8988T (cell line): ENCODE measurements around the gene ASRGL1.
A peak's percentile ranks its signal among the peaks of the same experiment; 100 is the strongest.
"Not testable (repeated sequence)": the region's sequence is repeated elsewhere in the genome, so short reads cannot be mapped to it uniquely, and the experiment has no call there.

Experiments
- DNase-seq: peaks from one replicate; pipeline ENCODE4 v3.0.0; 2011

ASRGL1 gene

GRCh38 chr11:62337303-62338181, at the start of gene ASRGL1:
Gene ASRGL1, plus strand, starts transcription at chr11:62337448. Its CDS starts 530 bp downstream, at chr11:62337978.
- peak; percentile 60 for DNase-seq

GRCh38 chr11:62295504-62295903, 41.7 kb upstream of the ASRGL1 start:
- no peak for DNase-seq

GRCh38 chr11:62298975-62299374, 38.3 kb upstream of the ASRGL1 start, which contains the start of gene SCGB1D4:
Gene SCGB1D4, minus strand, starts transcription at chr11:62299075. Its CDS starts 65 bp downstream, at chr11:62299010.
- no peak for DNase-seq

- no peak for DNase-seq
Measured at GRCh38 chr11:62306227-62306626, 31.0 kb upstream of the ASRGL1 start.

GRCh38 chr11:62307950-62308349, 29.3 kb upstream of the ASRGL1 start:
- no peak for DNase-seq

GRCh38 chr11:62309991-62310390, 27.3 kb upstream of the ASRGL1 start:
- DNase-seq, result no peak

- no peak for DNase-seq
Measured at GRCh38 chr11:62315431-62315830, 21.8 kb upstream of the ASRGL1 start.

GRCh38 chr11:62322524-62322923, 14.7 kb upstream of the ASRGL1 start:
- DNase-seq, result no peak

GRCh38 chr11:62324731-62325556, 12.3 kb upstream of the ASRGL1 start:
- DNase-seq, result peak; percentile 57

GRCh38 chr11:62325781-62326180, 11.5 kb upstream of the ASRGL1 start:
- not testable (repeated sequence) for DNase-seq

GRCh38 chr11:62326719-62327118, 10.5 kb upstream of the ASRGL1 start:
- not testable (repeated sequence) for DNase-seq

- not testable (repeated sequence) for DNase-seq
Measured at GRCh38 chr11:62327541-62327940, 9.7 kb upstream of the ASRGL1 start.

- not testable (repeated sequence) for DNase-seq
Measured at GRCh38 chr11:62331264-62331663, 6.0 kb upstream of the ASRGL1 start.

GRCh38 chr11:62333768-62334167, 3.5 kb upstream of the ASRGL1 start:
- DNase-seq, result no peak

- not testable (repeated sequence) for DNase-seq
Measured at GRCh38 chr11:62336949-62337302, 322 bp upstream of the ASRGL1 start.

GRCh38 chr11:62338218-62338617, 970 bp downstream of the ASRGL1 start:
- no peak for DNase-seq

GRCh38 chr11:62340269-62340901, 3.1 kb downstream of the ASRGL1 start:
- no peak for DNase-seq

GRCh38 chr11:62341588-62341987, 4.3 kb downstream of the ASRGL1 start:
- no peak for DNase-seq

- DNase-seq, result not testable (repeated sequence)
Measured at GRCh38 chr11:62343646-62344190, 6.5 kb downstream of the ASRGL1 start.

- no peak for DNase-seq
Measured at GRCh38 chr11:62344210-62344609, 7.0 kb downstream of the ASRGL1 start.

- DNase-seq, result no peak
Measured at GRCh38 chr11:62345861-62346260, 8.6 kb downstream of the ASRGL1 start.

GRCh38 chr11:62352355-62353336, 15.4 kb downstream of the ASRGL1 start:
- DNase-seq, result no peak
